ENCODE measurements around the gene MFSD1.
A peak's percentile ranks its signal among the peaks of the same experiment; 100 is the strongest.
"Not testable (repeated sequence)": the region's sequence is repeated elsewhere in the genome, so short reads cannot be mapped to it uniquely, and the experiment has no call there.

MFSD1 gene

GRCh38 chr3:158785972-158786371 is 15.9 kb upstream of the MFSD1 start:
- H3K27ac Mint-ChIP-seq = no peak overlapping the region
- CTCF ChIA-PET = interaction anchor here (0.8 to 2.3 kb wide), 2 partner anchors 59 to 127 kb away, joined by 4 to 6 read pairs; no protein-coding TSS in a partner anchor
- no peaks in the 10 kb centered on the region for H3K36me3 Mint-ChIP-seq
- H3K4me3 Mint-ChIP-seq = no peak overlapping the region
- no peaks in the 10 kb centered on the region for H3K4me1 Mint-ChIP-seq
- H3K9me3 Mint-ChIP-seq = no peaks in the 10 kb centered on the region
- H3K27me3 Mint-ChIP-seq = no peaks in the 10 kb centered on the region
- DNase-seq = no peak

DNA sequence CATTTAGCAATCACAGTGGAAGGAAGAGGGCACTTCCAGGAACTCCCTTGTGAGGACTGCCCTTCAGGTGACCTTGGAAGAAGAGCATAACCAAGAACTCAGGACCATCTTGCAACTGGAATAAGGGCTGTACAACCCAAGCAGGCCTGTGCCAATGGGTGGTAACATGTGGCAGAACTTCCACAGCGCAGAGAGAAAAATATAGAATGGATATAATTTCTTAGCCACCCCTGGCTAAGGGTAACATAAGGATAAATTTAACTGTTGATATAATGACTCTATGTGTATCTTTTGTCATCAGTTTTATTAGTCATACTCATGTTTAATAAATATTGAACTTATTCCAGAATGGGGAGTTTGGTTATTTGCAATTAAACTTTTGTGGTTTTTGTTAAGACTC is 13.4 kb upstream of the MFSD1 start:
- no peak for DNase-seq
- H3K9me3 Mint-ChIP-seq = no peaks in the 10 kb centered on the region
- H3K4me1 Mint-ChIP-seq = peaks cover 4% of the 10 kb centered on the region
- peaks cover 3% of the 10 kb centered on the region for H3K27me3 Mint-ChIP-seq
- CTCF ChIA-PET = interaction anchor here (1.5 to 7.1 kb wide), 3 partner anchors 9 to 129 kb away, joined by 4 to 87 read pairs (median 83); no protein-coding TSS in a partner anchor
- no peak overlapping the region for H3K27ac Mint-ChIP-seq
- no peak overlapping the region for H3K4me3 Mint-ChIP-seq
- no peaks in the 10 kb centered on the region for H3K36me3 Mint-ChIP-seq

DNA sequence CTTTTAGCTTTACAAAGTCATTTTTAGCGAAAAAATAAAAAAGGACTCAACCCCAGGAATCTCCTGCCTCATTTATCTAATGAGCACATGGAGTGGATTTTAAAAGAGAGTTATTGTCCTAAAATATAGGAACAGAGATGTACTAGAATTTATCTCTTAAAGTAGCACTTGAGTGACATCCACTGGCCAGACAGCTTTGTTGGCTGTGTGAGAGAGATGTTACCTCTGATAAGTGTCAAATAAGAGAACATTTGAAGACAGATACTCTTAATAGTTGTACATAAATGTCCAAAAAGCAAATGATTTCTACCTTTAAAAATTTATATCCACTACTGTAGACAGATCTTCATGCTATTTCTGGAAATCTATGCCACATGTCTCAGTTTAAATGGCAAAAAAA is 12.3 kb upstream of the MFSD1 start:
- CTCF ChIA-PET = interaction anchor here (0.9 to 7.1 kb wide), 13 partner anchors 8 to 250 kb away, joined by 3 to 87 read pairs (median 5); no protein-coding TSS in a partner anchor
- no peak for DNase-seq
- no peak overlapping the region for H3K27ac Mint-ChIP-seq
- H3K9me3 Mint-ChIP-seq = peaks cover 3% of the 10 kb centered on the region
- H3K4me1 Mint-ChIP-seq = peaks cover 4% of the 10 kb centered on the region
- H3K27me3 Mint-ChIP-seq = peaks cover 5% of the 10 kb centered on the region
- no peak overlapping the region for H3K4me3 Mint-ChIP-seq
- H3K36me3 Mint-ChIP-seq = no peaks in the 10 kb centered on the region

GRCh38 chr3:158790901-158791589 is 10.8 kb upstream of the MFSD1 start:
- Mint-ChIP-seq H3K4me1 (peaks cover 4% of the 10 kb centered on the region), H3K9me3 (peaks cover 7% of the 10 kb centered on the region), H3K27me3 (peaks cover 11% of the 10 kb centered on the region), H3K4me3 (no peak overlapping the region), H3K27ac (no peak overlapping the region), H3K36me3 (no peaks in the 10 kb centered on the region)
- CTCF ChIA-PET = interaction anchor here (0.7 to 7.1 kb wide), 19 partner anchors 10 to 472 kb away, joined by 3 to 87 read pairs (median 5); partner anchors contain the start of genes GFM1, LXN and MFSD1
- peak; percentile 47 for DNase-seq

GRCh38 chr3:158791590-158791920 is 10.3 kb upstream of the MFSD1 start:
- CTCF ChIA-PET = interaction anchor here (0.7 to 7.1 kb wide), 19 partner anchors 10 to 471 kb away, joined by 3 to 87 read pairs (median 5); partner anchors contain the start of genes GFM1, LXN and MFSD1
- not testable (repeated sequence) for H3K9me3 Mint-ChIP-seq, H3K36me3 Mint-ChIP-seq, H3K4me3 Mint-ChIP-seq, H3K4me1 Mint-ChIP-seq, H3K27ac Mint-ChIP-seq, DNase-seq
- peaks cover 11% of the 10 kb centered on the region for H3K27me3 Mint-ChIP-seq

DNA sequence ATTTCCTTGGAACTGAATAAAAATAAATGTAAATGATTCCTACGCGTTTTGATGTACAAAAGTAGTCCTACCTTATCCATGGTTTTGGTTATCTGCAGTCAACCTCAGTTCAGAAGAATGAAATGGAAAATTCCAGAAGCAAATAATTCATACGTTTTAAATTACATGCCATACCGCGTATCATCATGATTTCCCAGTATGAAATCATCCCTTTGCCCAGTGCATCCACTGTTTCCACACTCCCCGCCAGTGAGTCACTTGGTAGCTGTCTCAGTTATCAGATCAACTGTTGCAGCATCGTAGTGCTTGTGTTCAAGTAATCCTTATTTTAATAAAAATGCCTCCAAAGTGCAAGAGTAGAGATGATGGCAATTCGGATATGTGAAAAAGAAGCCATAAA is 9.1 kb upstream of the MFSD1 start:
- H3K36me3 Mint-ChIP-seq = no peaks in the 10 kb centered on the region
- peaks cover 7% of the 10 kb centered on the region for H3K9me3 Mint-ChIP-seq
- H3K4me3 Mint-ChIP-seq = no peak overlapping the region
- CTCF ChIA-PET = interaction anchor here (2.1 to 7.1 kb wide), 3 partner anchors 9 to 147 kb away, joined by 7 to 87 read pairs (median 18); partner anchors contain the start of genes GFM1 and MFSD1
- H3K4me1 Mint-ChIP-seq = peaks cover 4% of the 10 kb centered on the region
- H3K27ac Mint-ChIP-seq = no peak overlapping the region
- no peak for DNase-seq
- H3K27me3 Mint-ChIP-seq = peaks cover 12% of the 10 kb centered on the region

GRCh38 chr3:158794206-158794605 is 7.6 kb upstream of the MFSD1 start:
- Mint-ChIP-seq H3K9me3 (peaks cover 7% of the 10 kb centered on the region), H3K27ac (no peak overlapping the region), H3K36me3 (no peaks in the 10 kb centered on the region)

GRCh38 chr3:158794936-158795518 is 6.8 kb upstream of the MFSD1 start:
- CTCF ChIA-PET = interaction anchor here (0.6 to 2.6 kb wide), 12 partner anchors 11 to 465 kb away, joined by 3 to 14 read pairs (median 6); partner anchors contain the start of gene GFM1
- Mint-ChIP-seq H3K36me3 (no peaks in the 10 kb centered on the region), H3K27ac (no peak overlapping the region), H3K4me1 (peaks cover 4% of the 10 kb centered on the region), H3K27me3 (peaks cover 18% of the 10 kb centered on the region), H3K4me3 (no peak overlapping the region), H3K9me3 (peaks cover 7% of the 10 kb centered on the region)
- no peak for DNase-seq

More at GRCh38 chr3:158794206-158794605, 7.6 kb upstream of the MFSD1 start:
- peaks cover 4% of the 10 kb centered on the region for H3K4me1 Mint-ChIP-seq
- no peak for DNase-seq
- H3K4me3 Mint-ChIP-seq = no peak overlapping the region
- peaks cover 18% of the 10 kb centered on the region for H3K27me3 Mint-ChIP-seq
- CTCF ChIA-PET = interaction anchor here (0.8 to 2.6 kb wide), 8 partner anchors 14 to 466 kb away, joined by 4 to 14 read pairs (median 7); partner anchors contain the start of gene GFM1

DNA sequence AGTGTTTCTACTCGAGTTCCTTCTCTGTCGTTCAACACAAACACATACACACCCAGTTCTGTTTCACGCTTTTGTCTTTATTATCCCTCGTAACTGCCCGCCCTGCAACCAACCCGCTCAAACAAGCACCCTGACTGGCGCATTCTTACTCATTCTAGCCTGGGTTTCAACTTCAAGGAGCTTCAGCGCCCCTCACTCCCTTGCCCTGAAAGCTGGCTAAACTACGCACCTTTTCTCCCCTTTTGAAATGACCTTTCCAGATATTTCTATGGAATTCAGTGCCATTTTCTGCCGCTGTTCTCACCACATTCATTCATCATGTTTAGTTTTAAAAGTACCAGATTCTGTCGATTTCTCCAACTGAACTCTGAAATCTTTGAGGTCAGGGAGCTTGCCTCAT is 653 bp upstream of the MFSD1 start:
- peak overlapping the region; percentile 84 for H3K4me3 Mint-ChIP-seq
- CTCF ChIA-PET = interaction anchor here (0.6 to 4.5 kb wide), 5 partner anchors 9 to 156 kb away, joined by 3 to 19 read pairs (median 7); partner anchors contain the start of gene GFM1
- H3K27ac Mint-ChIP-seq = peak overlapping the region; percentile 83
- H3K27me3 Mint-ChIP-seq = peaks cover 20% of the 10 kb centered on the region
- peaks cover 30% of the 10 kb centered on the region for H3K4me1 Mint-ChIP-seq
- H3K36me3 Mint-ChIP-seq = peaks cover 8% of the 10 kb centered on the region
- no peak for DNase-seq
- no peaks in the 10 kb centered on the region for H3K9me3 Mint-ChIP-seq

DNA sequence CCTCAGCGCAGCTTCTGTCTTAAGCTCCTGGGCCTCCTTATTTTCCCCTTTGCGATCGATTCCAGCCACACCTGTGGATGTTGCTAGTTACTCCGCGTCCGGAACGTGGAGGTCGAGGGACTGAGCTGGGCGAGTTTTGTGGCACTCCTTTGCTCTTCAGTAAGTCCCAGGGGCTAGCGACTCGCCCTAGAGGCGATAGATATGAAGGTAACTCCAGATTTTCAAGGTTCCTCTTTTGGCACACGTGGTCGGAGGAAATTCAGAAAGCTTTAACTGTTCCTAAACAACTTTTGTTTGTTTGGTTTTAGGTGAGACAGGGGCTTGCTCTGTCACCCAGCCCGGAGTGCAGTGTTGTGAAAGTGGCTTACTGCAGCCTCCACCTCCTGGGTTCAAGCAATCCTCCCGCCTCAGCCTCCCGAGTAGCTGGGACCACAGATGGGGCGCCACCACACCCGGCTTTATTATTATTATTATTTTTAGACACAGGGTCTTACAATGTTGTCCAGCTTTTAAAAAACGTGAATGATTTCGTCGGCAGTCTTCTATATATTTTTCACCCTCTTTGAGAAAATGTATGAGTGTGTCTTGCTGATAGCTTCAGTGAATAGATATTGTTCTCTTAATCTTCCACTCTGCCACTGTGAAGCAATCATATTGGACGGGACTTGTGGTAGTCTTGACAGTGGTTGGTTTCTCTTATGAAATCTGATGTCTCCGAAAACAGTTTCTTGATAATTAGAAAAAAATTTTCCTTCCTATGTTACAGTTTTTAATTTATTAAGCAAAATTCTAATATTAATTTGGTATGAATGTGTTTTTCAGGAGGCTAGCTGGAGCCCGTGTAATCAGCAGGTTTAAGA is 785 bp downstream of the MFSD1 start:
- H3K4me3 Mint-ChIP-seq = peak overlapping the region; percentile 84
- H3K27ac Mint-ChIP-seq = peak overlapping the region; percentile 86
- peaks cover 30% of the 10 kb centered on the region for H3K4me1 Mint-ChIP-seq
- H3K9me3 Mint-ChIP-seq = no peaks in the 10 kb centered on the region
- DNase-seq = no peak
- H3K27me3 Mint-ChIP-seq = peaks cover 20% of the 10 kb centered on the region
- peaks cover 13% of the 10 kb centered on the region for H3K36me3 Mint-ChIP-seq
- CTCF ChIA-PET = interaction anchor here (1.2 to 4.5 kb wide), 9 partner anchors 11 to 457 kb away, joined by 3 to 19 read pairs (median 5); partner anchors contain the start of gene GFM1

GRCh38 chr3:158804441-158804840 is 2.6 kb downstream of the MFSD1 start:
- no peak overlapping the region for H3K4me3 Mint-ChIP-seq
- H3K36me3 Mint-ChIP-seq = peaks cover 23% of the 10 kb centered on the region
- H3K27me3 Mint-ChIP-seq = peaks cover 13% of the 10 kb centered on the region
- CTCF ChIA-PET = interaction anchor here (4.5 kb wide), 1 partner anchor 77 kb away, joined by 19 read pairs; no protein-coding TSS in a partner anchor
- H3K27ac Mint-ChIP-seq = no peak overlapping the region
- peaks cover 45% of the 10 kb centered on the region for H3K4me1 Mint-ChIP-seq
- H3K9me3 Mint-ChIP-seq = no peaks in the 10 kb centered on the region
- DNase-seq = no peak

- Mint-ChIP-seq H3K9me3 (no peaks in the 10 kb centered on the region), H3K36me3 (peaks cover 34% of the 10 kb centered on the region), H3K27me3 (no peaks in the 10 kb centered on the region), H3K4me3 (no peak overlapping the region), H3K4me1 (peaks cover 31% of the 10 kb centered on the region), H3K27ac (no peak overlapping the region)
- CTCF ChIA-PET = interaction anchor here (2.1 kb wide), 1 partner anchor 14 kb away, joined by 5 read pairs; no protein-coding TSS in a partner anchor
- no peak for DNase-seq
Observed at GRCh38 chr3:158808697-158809096, 6.8 kb downstream of the MFSD1 start.

DNA sequence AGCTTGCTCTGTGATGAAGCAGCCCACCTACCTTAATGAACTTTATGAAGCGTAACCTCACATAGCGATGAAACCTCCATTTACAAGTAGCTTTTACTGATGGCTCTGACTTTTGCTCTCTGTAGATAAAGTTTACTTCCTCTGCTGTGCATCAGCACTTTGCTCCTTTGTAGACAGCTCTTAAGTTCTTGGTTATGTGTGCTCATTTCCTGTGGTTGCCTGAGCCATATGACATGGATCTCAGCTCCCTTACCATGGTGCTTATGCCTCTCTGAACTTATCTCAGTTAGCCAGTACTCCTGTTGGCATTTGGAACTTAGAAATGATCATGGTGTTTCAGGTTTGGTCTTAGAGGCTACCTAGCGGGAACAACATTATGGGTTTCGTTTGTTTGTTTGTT is 7.8 kb downstream of the MFSD1 start:
- H3K4me3 Mint-ChIP-seq = no peak overlapping the region
- CTCF ChIA-PET = interaction anchor here (0.8 to 1.2 kb wide), 4 partner anchors 10 to 82 kb away, joined by 3 to 5 read pairs (median 4); no protein-coding TSS in a partner anchor
- H3K4me1 Mint-ChIP-seq = peaks cover 27% of the 10 kb centered on the region
- H3K36me3 Mint-ChIP-seq = peaks cover 36% of the 10 kb centered on the region
- peak overlapping the region; percentile 68 for H3K27ac Mint-ChIP-seq
- DNase-seq = peak; percentile 30
- no peaks in the 10 kb centered on the region for H3K27me3 Mint-ChIP-seq
- no peaks in the 10 kb centered on the region for H3K9me3 Mint-ChIP-seq
